Loucy (cell line): ENCODE measurements around the gene TPR.

ENCODE experiments used
- H2AFZ ChIP-seq: fragments of 200-600 bp; sonication (generic); 2 replicates; pipeline ENCODE4 v1.6.0; 2016; ENCODE audit warnings: antibody characterized with exemption, mild to moderate bottlenecking, low read length, moderate library complexity
- H3F3A ChIP-seq: fragments of 200-600 bp; 2 replicates; pipeline ENCODE4 v1.6.0; 2016; ENCODE audit warnings: antibody characterized with exemption, low read depth, mild to moderate bottlenecking
- H3K27me3 ChIP-seq: fragments of 200-600 bp; sonication (generic); 2 replicates; pipeline ENCODE4 v1.6.1; 2014; ENCODE audit warnings: low read length, mild to moderate bottlenecking; ENCODE audit not compliant: insufficient read depth, poor library complexity, severe bottlenecking
- H3K36me3 ChIP-seq: fragments of 200-600 bp; sonication (generic); 2 replicates; pipeline ENCODE4 v1.6.1; 2016; ENCODE audit warnings: low read length; ENCODE audit not compliant: insufficient read depth
- H3K4me1 ChIP-seq: fragments of 200-600 bp; sonication (generic); 2 replicates; pipeline ENCODE4 v1.5.1; 2014; ENCODE audit warnings: low read length, mild to moderate bottlenecking; ENCODE audit not compliant: insufficient read depth, poor library complexity, severe bottlenecking
- H3K4me2 ChIP-seq: fragments of 200-600 bp; sonication (generic); 2 replicates; pipeline ENCODE4 v1.6.0; 2014; ENCODE audit warnings: antibody characterized with exemption, low read length, low read depth, mild to moderate bottlenecking; ENCODE audit not compliant: poor library complexity, severe bottlenecking
- H3K4me3 ChIP-seq: fragments of 200-600 bp; sonication (generic); 2 replicates; pipeline ENCODE4 v1.5.1; 2014; ENCODE audit warnings: low read length, mild to moderate bottlenecking, mixed read lengths; ENCODE audit not compliant: poor library complexity, severe bottlenecking
- H3K79me2 ChIP-seq: fragments of 200-600 bp; sonication (generic); 2 replicates; pipeline ENCODE4 v1.6.1; 2014; ENCODE audit warnings: low read length; ENCODE audit not compliant: insufficient read depth
- H3K9ac ChIP-seq: fragments of 200-600 bp; sonication (generic); 2 replicates; pipeline ENCODE4 v1.6.0; 2014; ENCODE audit warnings: mild to moderate bottlenecking, low read depth, low read length, moderate library complexity; ENCODE audit not compliant: poor library complexity, severe bottlenecking
- H3K9me2 ChIP-seq: fragments of 200-600 bp; sonication (generic); replicated peaks from 2 replicates; pipeline ENCODE4 v1.6.1; 2016; ENCODE audit warnings: low read depth, low read length, mixed read lengths
- H3K9me3 ChIP-seq: fragments of 200-600 bp; sonication (generic); 2 replicates; pipeline ENCODE4 v1.6.1; 2014; ENCODE audit warnings: mild to moderate bottlenecking, antibody characterized with exemption, low read length, low read depth; ENCODE audit not compliant: insufficient read depth
- H4K20me1 ChIP-seq: fragments of 200-600 bp; sonication (generic); 2 replicates; pipeline ENCODE4 v1.6.0; 2014; ENCODE audit warnings: antibody characterized with exemption, low read length, mild to moderate bottlenecking; ENCODE audit not compliant: insufficient read depth, poor library complexity, severe bottlenecking
- EZH2phosphoT487 ChIP-seq: fragments of 200-600 bp; IDR thresholded peaks from 2 replicates; pipeline ENCODE4 v1.6.1; 2018; ENCODE audit warnings: antibody characterized with exemption, mild to moderate bottlenecking, moderate library complexity, borderline replicate concordance
- TF ChIP-seq, protein P1 (sequence below): fragments of 200-600 bp; sonication (generic); conservative IDR thresholded peaks from 2 replicates; pipeline ENCODE4 v1.5.1; 2014; ENCODE audit warnings: mild to moderate bottlenecking, antibody characterized with exemption, low read length

The TPR gene

GRCh38 chr1:186390925-186391324 lies 15.9 kb upstream of the TPR start:
- Histone ChIP-seq H3K9ac (no peak overlapping the region), H3K36me3 (peaks cover 71% of the 10 kb centered on the region), H3K27me3 (no peaks in the 10 kb centered on the region), H3K4me1 (peaks cover 4% of the 10 kb centered on the region), H3K9me2 (no peaks in the 10 kb centered on the region), H3K9me3 (no peaks in the 10 kb centered on the region), H3K4me3 (no peak overlapping the region), H3K79me2 (no peaks in the 10 kb centered on the region), H4K20me1 (no peaks in the 10 kb centered on the region), H3K4me2 (no peak overlapping the region), H3F3A (no peaks in the 10 kb centered on the region), H2AFZ (no peak overlapping the region)
- TF ChIP-seq, protein P1, sequence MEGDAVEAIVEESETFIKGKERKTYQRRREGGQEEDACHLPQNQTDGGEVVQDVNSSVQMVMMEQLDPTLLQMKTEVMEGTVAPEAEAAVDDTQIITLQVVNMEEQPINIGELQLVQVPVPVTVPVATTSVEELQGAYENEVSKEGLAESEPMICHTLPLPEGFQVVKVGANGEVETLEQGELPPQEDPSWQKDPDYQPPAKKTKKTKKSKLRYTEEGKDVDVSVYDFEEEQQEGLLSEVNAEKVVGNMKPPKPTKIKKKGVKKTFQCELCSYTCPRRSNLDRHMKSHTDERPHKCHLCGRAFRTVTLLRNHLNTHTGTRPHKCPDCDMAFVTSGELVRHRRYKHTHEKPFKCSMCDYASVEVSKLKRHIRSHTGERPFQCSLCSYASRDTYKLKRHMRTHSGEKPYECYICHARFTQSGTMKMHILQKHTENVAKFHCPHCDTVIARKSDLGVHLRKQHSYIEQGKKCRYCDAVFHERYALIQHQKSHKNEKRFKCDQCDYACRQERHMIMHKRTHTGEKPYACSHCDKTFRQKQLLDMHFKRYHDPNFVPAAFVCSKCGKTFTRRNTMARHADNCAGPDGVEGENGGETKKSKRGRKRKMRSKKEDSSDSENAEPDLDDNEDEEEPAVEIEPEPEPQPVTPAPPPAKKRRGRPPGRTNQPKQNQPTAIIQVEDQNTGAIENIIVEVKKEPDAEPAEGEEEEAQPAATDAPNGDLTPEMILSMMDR, result no peak
- TF ChIP-seq EZH2phosphoT487, result no peak

DNA sequence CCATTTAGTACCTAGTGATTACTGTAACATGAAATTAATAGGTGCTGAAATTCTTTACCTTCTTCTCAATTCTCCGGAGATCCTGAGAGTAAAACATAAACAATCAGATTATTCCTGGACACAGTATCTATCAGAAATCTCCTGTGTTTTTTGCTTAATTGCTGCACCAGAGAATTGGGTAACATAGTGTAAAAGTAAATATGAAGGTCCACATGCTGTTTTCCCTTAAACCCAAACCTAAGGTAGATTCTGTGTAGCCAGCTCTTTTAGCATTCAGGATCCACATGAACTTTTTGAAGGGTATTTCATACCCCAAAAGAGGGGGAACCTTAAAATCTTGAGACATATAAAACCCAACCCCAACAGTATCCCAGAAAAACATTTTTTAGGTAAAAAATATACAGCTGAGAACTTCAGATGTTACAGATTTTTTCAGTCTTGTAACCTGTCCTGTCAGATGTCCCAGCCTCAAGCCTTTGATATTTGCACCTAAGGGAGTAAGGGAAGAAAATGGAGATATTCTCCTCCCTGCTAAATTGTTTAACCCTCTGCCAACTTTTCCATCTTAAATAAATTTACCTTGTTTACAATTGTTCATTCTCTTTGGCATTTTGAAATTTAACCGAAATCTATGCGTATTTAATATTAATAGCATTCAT lies 11.8 kb upstream of the TPR start:
- Histone ChIP-seq H3F3A (no peaks in the 10 kb centered on the region), H3K4me1 (peaks cover 6% of the 10 kb centered on the region), H3K9ac (no peak overlapping the region), H3K27me3 (no peaks in the 10 kb centered on the region), H3K36me3 (peaks cover 52% of the 10 kb centered on the region), H3K4me2 (no peak overlapping the region), H3K9me2 (no peaks in the 10 kb centered on the region), H3K4me3 (no peak overlapping the region), H3K9me3 (no peaks in the 10 kb centered on the region), H4K20me1 (peaks cover 4% of the 10 kb centered on the region), H2AFZ (no peak overlapping the region), H3K79me2 (0 out of 2 replicates have a peak, but pooled peaks cover 3% of the 10 kb centered on the region)
- TF ChIP-seq, protein P1, result no peak
- no peak for TF ChIP-seq EZH2phosphoT487

DNA sequence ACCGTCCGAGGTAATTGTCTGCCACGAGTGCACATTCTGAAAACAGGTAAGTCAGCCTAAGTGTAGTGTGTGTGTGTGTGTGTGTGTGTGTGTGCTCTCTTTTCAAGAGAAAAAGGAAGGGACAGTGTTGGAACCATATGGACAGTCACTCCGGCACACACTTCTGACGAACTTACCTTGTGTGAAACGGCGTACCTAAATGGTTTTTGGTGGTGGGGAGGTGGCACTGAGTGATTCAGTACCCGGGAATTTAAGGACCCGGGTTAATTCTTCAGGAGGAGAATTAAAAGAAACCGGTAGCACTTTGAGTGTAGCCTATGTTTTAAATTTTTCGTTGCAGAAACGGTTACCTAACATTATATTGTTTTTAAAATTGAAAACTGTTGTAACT lies 871 bp upstream of the TPR start:
- peaks cover 82% of the 10 kb centered on the region for H3K79me2 ChIP-seq
- H3K36me3 ChIP-seq, result peaks cover 16% of the 10 kb centered on the region; the same call in 1 of the 2 replicates

More for the DNA sequence above, 871 bp upstream of the TPR start:
- H3K9me3 ChIP-seq, result no peaks in the 10 kb centered on the region
- H3K4me3 ChIP-seq, result peak overlapping the region; percentile 93
- H4K20me1 ChIP-seq, result peaks cover 51% of the 10 kb centered on the region
- peaks cover 50% of the 10 kb centered on the region for H3K4me1 ChIP-seq
- H3K9ac ChIP-seq, result peak overlapping the region; percentile 92
- H3F3A ChIP-seq, result no peaks in the 10 kb centered on the region
- no peaks in the 10 kb centered on the region for H3K9me2 ChIP-seq
- H3K27me3 ChIP-seq, result no peaks in the 10 kb centered on the region
- TF ChIP-seq EZH2phosphoT487, result no peak
- TF ChIP-seq, protein P1, result no peak
- H3K4me2 ChIP-seq, result peak overlapping the region; percentile 94
- peak overlapping the region; percentile 99 for H2AFZ ChIP-seq
